Measurements from ENCODE around the gene TXNDC15. TPM values are rescaled to one million over a fixed set of nuclear protein-coding genes. Genes with fewer than 3 reads are reported as not detected.

TXNDC15 gene
- polyA plus RNA-seq, 1 donor (not counting 4 experiments of a cell fraction or from before 2014, with no cell fraction given), result 31.4 TPM

DNA sequence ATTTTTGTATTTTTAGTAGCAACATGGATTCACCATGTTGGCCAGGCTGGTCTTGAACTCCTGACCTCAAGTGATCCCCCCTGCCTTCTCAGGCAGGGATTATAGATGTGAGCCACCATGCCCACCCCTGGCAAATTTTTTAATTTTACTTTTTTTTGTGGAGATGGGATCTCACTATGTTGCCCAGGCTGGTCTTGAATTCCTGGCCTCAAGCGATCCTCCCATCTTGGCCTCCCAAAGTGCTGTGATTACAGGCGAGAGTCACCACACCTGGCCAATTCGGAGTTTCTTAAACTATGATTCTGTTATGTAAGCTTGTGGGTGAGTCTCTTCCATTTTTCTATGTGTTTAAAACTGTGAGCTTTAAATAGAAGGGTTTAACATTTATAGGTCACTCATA is 58.3 kb downstream of the TXNDC15 start:
- no peak for FAIRE-seq
- dilution Hi-C loops (cut with MboI; ENCODE audit: extremely low pct_ligation_motif_present, low sequenced_read_pairs), result no loop called here

DNA sequence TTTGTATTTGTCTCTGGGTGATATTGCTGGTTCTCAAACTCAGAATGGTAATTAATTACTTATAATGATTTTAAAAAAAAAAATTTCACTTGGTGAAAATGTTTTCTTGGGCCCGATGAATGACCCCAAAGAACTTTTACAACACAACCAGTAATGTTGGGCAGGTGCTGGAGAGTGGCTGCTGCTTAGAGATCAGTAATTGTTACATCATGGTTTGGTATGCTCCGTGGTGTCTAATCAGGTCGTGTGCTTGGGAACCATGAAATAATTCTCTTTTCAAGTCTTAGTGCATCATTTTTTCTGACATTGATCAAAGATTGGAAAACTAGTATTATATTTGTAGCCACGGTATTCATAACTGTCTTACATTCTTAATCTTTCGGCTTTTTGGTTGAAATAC is 60.0 kb downstream of the TXNDC15 start:
- H3K4me1 ChIP-seq (ENCODE audit: control insufficient read depth, extremely low read depth, insufficient read depth, low read length), result no peaks in the 10 kb centered on the region
- dilution Hi-C loops (cut with MboI; ENCODE audit: extremely low pct_ligation_motif_present, low sequenced_read_pairs), result no loop called here
- DNase-seq (ENCODE audit: low read depth, low spot score), result no peak
- no peaks in the 10 kb centered on the region for H3K9me3 ChIP-seq (ENCODE audit: control insufficient read depth, low read depth, low read length)
- no peaks in the 10 kb centered on the region for H3K27me3 ChIP-seq (ENCODE audit: control insufficient read depth, extremely low read depth, insufficient read depth, low read length)
- no peaks in the 10 kb centered on the region for H3K9me1 ChIP-seq (ENCODE audit: control insufficient read depth, extremely low read depth, insufficient read depth, low read length)
- no peak overlapping the region for H3K4me3 ChIP-seq (ENCODE audit: control insufficient read depth in 2 of 3, extremely low read depth in 1 of 3, insufficient read depth in 2 of 3, low read depth in 1 of 3, low read length in 3 of 3)
- no peaks in the 10 kb centered on the region for H3K79me2 ChIP-seq (ENCODE audit: control insufficient read depth, insufficient read depth, low read length)
- no peak overlapping the region for H2AFZ ChIP-seq (ENCODE audit: control insufficient read depth, low read length)
- no peak overlapping the region for H3K4me2 ChIP-seq (ENCODE audit: control insufficient read depth, extremely low read depth, insufficient read depth, low read depth, low read length)
- no peak overlapping the region for H3K27ac ChIP-seq (ENCODE audit: control insufficient read depth, insufficient read depth, low read length)
- no peak for FAIRE-seq
- peaks cover 0 to 11% of the 10 kb centered on the region in 2 experiments for H3K36me3 ChIP-seq (ENCODE audit: control insufficient read depth in 2 of 2, extremely low read depth in 1 of 2, insufficient read depth in 2 of 2, low read length in 2 of 2)
- no peak overlapping the region for H3K9ac ChIP-seq (ENCODE audit: control insufficient read depth, extremely low read depth, insufficient read depth, low read length)
- no peak for TF ChIP-seq EZH2 (IDR thresholded peaks at IDR 0.05; ENCODE audit: low read length)
- TF ChIP-seq, protein P1, sequence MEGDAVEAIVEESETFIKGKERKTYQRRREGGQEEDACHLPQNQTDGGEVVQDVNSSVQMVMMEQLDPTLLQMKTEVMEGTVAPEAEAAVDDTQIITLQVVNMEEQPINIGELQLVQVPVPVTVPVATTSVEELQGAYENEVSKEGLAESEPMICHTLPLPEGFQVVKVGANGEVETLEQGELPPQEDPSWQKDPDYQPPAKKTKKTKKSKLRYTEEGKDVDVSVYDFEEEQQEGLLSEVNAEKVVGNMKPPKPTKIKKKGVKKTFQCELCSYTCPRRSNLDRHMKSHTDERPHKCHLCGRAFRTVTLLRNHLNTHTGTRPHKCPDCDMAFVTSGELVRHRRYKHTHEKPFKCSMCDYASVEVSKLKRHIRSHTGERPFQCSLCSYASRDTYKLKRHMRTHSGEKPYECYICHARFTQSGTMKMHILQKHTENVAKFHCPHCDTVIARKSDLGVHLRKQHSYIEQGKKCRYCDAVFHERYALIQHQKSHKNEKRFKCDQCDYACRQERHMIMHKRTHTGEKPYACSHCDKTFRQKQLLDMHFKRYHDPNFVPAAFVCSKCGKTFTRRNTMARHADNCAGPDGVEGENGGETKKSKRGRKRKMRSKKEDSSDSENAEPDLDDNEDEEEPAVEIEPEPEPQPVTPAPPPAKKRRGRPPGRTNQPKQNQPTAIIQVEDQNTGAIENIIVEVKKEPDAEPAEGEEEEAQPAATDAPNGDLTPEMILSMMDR (optimal IDR thresholded peaks at IDR 0.05 in 1 of 3, IDR thresholded peaks at IDR 0.05 in 1 of 3, conservative IDR thresholded peaks at IDR 0.05 in 1 of 3; ENCODE audit: extremely low read depth in 1 of 3, insufficient read depth in 2 of 3, low read length in 3 of 3), result no peak
- H4K20me1 ChIP-seq (ENCODE audit: control insufficient read depth, extremely low read depth, insufficient read depth, low read length), result no peaks in the 10 kb centered on the region

More for the DNA sequence above, 58.3 kb downstream of the TXNDC15 start:
- Histone ChIP-seq H3K4me1 (ENCODE audit: control insufficient read depth, extremely low read depth, insufficient read depth, low read length) (no peaks in the 10 kb centered on the region), H3K36me3 (ENCODE audit: control insufficient read depth in 2 of 2, extremely low read depth in 1 of 2, insufficient read depth in 2 of 2, low read length in 2 of 2) (peaks cover 0 to 8% of the 10 kb centered on the region in 2 experiments), H3K9me3 (ENCODE audit: control insufficient read depth, low read depth, low read length) (no peaks in the 10 kb centered on the region), H2AFZ (ENCODE audit: control insufficient read depth, low read length) (no peak overlapping the region), H3K27ac (ENCODE audit: control insufficient read depth, insufficient read depth, low read length) (no peak overlapping the region), H3K4me2 (ENCODE audit: control insufficient read depth, extremely low read depth, insufficient read depth, low read depth, low read length) (no peak overlapping the region), H3K9me1 (ENCODE audit: control insufficient read depth, extremely low read depth, insufficient read depth, low read length) (no peaks in the 10 kb centered on the region), H3K4me3 (ENCODE audit: control insufficient read depth in 2 of 3, extremely low read depth in 1 of 3, insufficient read depth in 2 of 3, low read depth in 1 of 3, low read length in 3 of 3) (no peak overlapping the region), H4K20me1 (ENCODE audit: control insufficient read depth, extremely low read depth, insufficient read depth, low read length) (no peaks in the 10 kb centered on the region), H3K9ac (ENCODE audit: control insufficient read depth, extremely low read depth, insufficient read depth, low read length) (no peak overlapping the region), H3K79me2 (ENCODE audit: control insufficient read depth, insufficient read depth, low read length) (no peaks in the 10 kb centered on the region), H3K27me3 (ENCODE audit: control insufficient read depth, extremely low read depth, insufficient read depth, low read length) (no peaks in the 10 kb centered on the region)
- TF ChIP-seq, protein P1 (optimal IDR thresholded peaks at IDR 0.05 in 1 of 3, IDR thresholded peaks at IDR 0.05 in 1 of 3, conservative IDR thresholded peaks at IDR 0.05 in 1 of 3; ENCODE audit: extremely low read depth in 1 of 3, insufficient read depth in 2 of 3, low read length in 3 of 3), result no peak
- no peak for TF ChIP-seq EZH2 (IDR thresholded peaks at IDR 0.05; ENCODE audit: low read length)
- no peak for DNase-seq (ENCODE audit: low read depth, low spot score)
